CD4-positive, alpha-beta T cell treated with Interleukin-21 for 1 hour (primary cell): ENCODE results near the gene MRPL9.
A peak's percentile ranks its signal among the peaks of the same experiment; 100 is the strongest.

Experiments used
- DNase-seq: peaks from one replicate; pipeline ENCODE4 v3.0.0-alpha.2; 2020

MRPL9 gene

GRCh38 chr1:151710187-151710840 is 53.0 kb downstream of the MRPL9 start:
- DNase-seq = peak; percentile 15
